AG04450 (cell line): ENCODE measurements around the gene COQ8B. TPM values are rescaled to one million over a fixed set of nuclear protein-coding genes. Genes with fewer than 3 reads are reported as not detected.
A peak's percentile ranks its signal among the peaks of the same experiment; 100 is the strongest.

Experiments used
- CTCF ChIA-PET: fragments of 300-600, 350-600 bp; formaldehyde crosslinking; extraction: SDS; loops from one replicate; lab custom pipeline; 2022; ENCODE audit warnings: antibody characterized with exemption, inconsistent platforms; lab: Charles Lee
- POLR2A ChIA-PET: fragments of 350-600 bp; formaldehyde crosslinking; extraction: SDS; loops from one replicate; lab custom pipeline; 2021; ENCODE audit warnings: antibody characterized with exemption, inconsistent platforms; lab: Yijun Ruan, JAX
- DNase-seq: peaks from one replicate; pipeline ENCODE4 v3.0.0-alpha.2; 2011; ENCODE audit warnings: low read depth, low spot score
- H3K27ac ChIP-seq: one replicate; pipeline ENCODE4 v1.5.1; 2012; ENCODE audit warnings: low read depth, low read length, control low read depth
- H3K27me3 ChIP-seq: one replicate; pipeline ENCODE4 v1.6.0; 2012; ENCODE audit warnings: low read length; ENCODE audit not compliant: control insufficient read depth, insufficient read depth
- H3K4me3 ChIP-seq: 2 replicates; pipeline ENCODE4 v1.5.1; 2011; ENCODE audit warnings: mild to moderate bottlenecking, low read depth, low read length, control low read depth
- H3K9me3 ChIP-seq: 2 replicates; pipeline ENCODE4 v1.5.1; 2012; ENCODE audit warnings: low read length; ENCODE audit not compliant: control insufficient read depth, insufficient read depth
- CTCF ChIP-seq: IDR thresholded peaks from 2 replicates; pipeline ENCODE4 v1.5.1; 2011; ENCODE audit warnings: low read depth, low read length, control low read depth, inconsistent platforms
- polyA plus RNA-seq: library from polyadenylated mRNA; depleted of rRNA; stranded (reverse); fragments of >200 nt; gene quantifications from 2 replicates; pipeline ENCODE4 v1.2.3, GENCODE V29; 2011

The COQ8B gene
- polyA plus RNA-seq, 1 experiment: 16.0 TPM

DNA sequence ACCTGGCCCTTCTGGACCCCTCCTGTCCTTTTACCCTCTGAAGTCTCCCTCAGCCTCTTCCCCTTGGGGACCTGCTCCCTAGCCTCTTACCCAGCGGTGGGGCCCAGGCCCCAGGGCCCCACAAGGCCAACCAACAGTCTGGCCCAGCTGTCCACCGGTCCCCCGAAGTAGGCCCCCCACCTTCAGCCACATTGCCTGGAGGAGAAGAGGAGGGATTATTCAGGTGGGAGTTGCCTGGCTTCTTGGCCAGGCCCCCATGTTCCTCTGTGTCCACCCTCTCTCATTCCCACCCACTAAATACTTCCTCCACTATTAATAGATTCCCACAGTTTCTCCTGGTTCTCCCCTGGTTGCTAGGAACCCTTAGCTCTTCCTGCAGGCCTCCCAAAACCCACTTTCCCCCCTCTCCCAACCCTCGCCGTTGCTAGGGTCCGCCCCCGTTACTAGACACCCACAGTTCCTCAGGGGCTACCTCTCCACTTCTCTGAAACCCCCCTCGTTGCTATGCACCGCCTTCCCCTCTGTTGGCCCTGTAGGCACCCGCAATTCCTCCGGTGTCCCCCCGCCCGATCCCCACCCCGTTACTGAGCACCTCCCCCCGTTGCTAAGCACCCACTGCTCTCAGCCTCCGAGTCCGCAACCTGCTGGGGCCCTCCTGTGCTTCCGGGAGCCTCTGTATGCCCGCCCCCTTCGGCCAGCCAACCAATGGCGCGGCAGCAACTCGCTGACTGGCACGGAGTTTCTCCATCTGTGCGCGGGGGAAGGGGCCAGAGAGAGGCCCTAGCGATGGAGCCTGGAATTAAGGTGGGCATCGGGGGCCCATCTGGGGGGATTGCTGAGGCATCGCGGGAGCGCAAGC, 2.0 kb downstream of the COQ8B start:
- POLR2A ChIA-PET: interaction anchor here (0.7 kb wide), 1 partner anchor 21 kb away, joined by 5 read pairs; no protein-coding TSS in a partner anchor
- peak; percentile 81 for DNase-seq
- CTCF ChIA-PET: no interaction called here

DNA sequence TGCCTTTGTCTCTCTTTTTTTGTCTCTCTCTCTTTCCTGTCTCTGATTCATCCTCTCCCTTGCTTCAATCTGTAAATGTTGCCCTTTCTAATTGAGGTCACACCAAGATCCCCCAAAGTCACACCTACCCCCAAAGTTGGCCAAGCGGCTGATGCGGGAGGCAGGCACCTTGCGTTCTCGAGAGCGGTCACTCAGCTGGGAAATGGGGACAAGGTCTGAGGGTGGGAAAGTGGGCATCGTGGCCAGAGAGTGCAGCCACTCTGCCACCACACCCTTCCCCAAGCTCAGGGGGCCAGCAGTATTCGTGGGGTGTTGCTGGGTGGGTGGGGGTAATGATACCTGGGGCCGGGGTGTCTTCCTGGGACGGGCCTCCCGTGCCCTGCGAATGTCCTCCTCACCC, 2.7 kb downstream of the COQ8B start:
- H3K4me3 ChIP-seq: peak overlapping the region; percentile 70
- no peaks in the 10 kb centered on the region for H3K9me3 ChIP-seq
- no peak for DNase-seq
- H3K27ac ChIP-seq: no peak overlapping the region
- no peaks in the 10 kb centered on the region for H3K27me3 ChIP-seq
- ChIA-PET CTCF (no interaction called here), POLR2A (no interaction called here)
- no peak for TF ChIP-seq CTCF

More for the DNA sequence above, 2.0 kb downstream of the COQ8B start:
- Histone ChIP-seq H3K9me3 (no peaks in the 10 kb centered on the region), H3K4me3 (peak overlapping the region; percentile 70), H3K27ac (peak overlapping the region; percentile 100), H3K27me3 (no peaks in the 10 kb centered on the region)
- TF ChIP-seq CTCF: no peak

- ChIA-PET POLR2A (no interaction called here), CTCF (no interaction called here)
- no peaks in the 10 kb centered on the region for H3K9me3 ChIP-seq
Measured at GRCh38 chr19:40709817-40710216, 6.9 kb downstream of the COQ8B start.

GRCh38 chr19:40707615-40708014, 9.1 kb downstream of the COQ8B start:
- ChIA-PET CTCF (no interaction called here), POLR2A (no interaction called here)
- no peaks in the 10 kb centered on the region for H3K9me3 ChIP-seq

More at GRCh38 chr19:40709817-40710216, 6.9 kb downstream of the COQ8B start:
- no peak for DNase-seq
- no peak for TF ChIP-seq CTCF
- Histone ChIP-seq H3K4me3 (no peak overlapping the region), H3K27ac (no peak overlapping the region), H3K27me3 (no peaks in the 10 kb centered on the region)

More at GRCh38 chr19:40707615-40708014, 9.1 kb downstream of the COQ8B start:
- H3K27me3 ChIP-seq: no peaks in the 10 kb centered on the region
- TF ChIP-seq CTCF: no peak
- H3K4me3 ChIP-seq: no peak overlapping the region
- no peak overlapping the region for H3K27ac ChIP-seq
- DNase-seq: no peak
